SW480 (cell line): ENCODE results near the gene FIZ1.

Experiments
- DNase-seq: peaks from one replicate; pipeline ENCODE4 v3.0.0-alpha.2; 2016; ENCODE audit warnings: low spot score

FIZ1 gene

DNA sequence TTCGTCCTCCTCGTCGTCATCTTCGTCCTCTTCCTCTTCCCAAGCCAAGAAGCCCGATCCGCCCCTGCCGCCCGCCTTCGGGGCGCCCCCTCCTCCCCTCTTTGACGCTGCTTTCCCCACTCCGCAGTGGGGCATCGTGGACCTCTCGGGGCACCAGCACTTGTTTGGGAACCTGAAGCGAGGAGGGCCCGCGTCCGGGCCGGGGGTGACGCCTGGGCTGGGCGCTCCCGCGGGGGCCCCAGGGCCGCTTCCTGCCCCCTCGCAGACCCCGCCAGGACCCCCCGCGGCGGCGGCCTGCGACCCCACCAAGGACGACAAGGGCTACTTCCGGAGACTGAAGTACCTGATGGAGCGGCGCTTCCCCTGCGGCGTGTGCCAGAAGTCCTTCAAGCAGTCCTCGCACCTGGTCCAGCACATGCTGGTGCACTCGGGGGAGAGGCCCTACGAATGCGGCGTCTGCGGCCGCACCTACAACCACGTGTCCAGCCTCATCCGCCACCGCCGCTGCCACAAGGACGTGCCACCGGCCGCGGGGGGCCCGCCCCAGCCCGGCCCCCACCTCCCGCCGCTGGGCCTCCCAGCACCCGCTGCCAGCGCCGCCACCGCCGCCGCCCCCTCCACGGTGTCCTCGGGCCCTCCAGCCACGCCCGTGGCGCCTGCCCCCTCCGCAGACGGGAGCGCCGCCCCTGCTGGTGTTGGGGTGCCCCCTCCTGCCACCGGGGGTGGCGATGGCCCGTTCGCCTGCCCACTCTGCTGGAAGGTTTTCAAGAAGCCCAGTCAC lies 14.8 kb upstream of the FIZ1 start:
- no peak for DNase-seq

DNA sequence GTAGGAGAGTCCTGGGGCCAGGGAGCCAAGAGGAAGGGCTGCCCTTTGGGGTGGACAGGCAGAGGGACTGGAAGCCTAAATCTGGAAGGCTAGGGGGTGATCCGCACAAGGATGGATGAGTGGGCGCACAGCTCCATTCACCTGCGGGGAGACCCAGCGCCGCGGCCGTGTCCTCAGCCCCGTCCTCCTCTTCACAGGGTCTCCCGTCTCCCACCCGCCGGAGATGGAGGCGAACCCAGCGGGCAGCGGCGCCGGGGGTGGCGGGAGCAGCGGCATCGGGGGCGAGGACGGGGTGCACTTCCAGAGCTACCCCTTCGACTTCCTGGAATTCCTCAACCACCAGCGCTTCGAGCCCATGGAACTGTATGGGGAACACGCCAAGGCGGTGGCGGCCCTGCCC lies 14.1 kb upstream of the FIZ1 start:
- DNase-seq, result no peak

DNA sequence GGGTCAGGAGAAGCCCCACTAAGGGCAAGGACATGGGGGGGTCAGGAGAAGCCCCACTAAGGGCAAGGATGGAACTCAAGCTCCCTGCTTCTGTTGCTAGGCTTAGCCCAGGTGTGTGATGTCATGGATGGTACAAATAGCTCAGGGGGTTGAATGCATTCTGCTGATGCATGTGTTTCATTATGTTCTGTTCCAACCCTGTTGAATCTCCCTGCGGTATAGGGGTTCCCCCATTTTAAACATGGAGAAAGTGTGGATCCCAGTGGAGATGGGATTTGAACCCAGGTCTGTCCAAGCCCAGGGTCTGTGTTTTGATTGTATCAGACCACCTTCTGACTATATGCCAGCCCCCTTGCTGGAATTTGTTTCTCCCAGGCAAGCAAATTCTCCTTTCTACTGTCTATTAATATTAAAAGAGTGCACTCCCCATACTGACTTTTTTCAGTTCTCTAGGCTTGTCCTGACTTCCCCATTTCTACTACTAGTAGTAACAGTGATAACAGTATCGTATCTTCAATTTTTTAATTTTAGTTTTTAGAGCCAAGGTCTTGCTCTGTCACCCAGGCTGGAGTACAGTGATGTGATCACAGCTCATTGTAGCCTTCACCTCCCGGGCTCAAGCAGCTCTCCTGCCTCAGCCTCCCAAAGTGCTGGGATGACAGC lies 12.8 kb upstream of the FIZ1 start:
- DNase-seq, result no peak

DNA sequence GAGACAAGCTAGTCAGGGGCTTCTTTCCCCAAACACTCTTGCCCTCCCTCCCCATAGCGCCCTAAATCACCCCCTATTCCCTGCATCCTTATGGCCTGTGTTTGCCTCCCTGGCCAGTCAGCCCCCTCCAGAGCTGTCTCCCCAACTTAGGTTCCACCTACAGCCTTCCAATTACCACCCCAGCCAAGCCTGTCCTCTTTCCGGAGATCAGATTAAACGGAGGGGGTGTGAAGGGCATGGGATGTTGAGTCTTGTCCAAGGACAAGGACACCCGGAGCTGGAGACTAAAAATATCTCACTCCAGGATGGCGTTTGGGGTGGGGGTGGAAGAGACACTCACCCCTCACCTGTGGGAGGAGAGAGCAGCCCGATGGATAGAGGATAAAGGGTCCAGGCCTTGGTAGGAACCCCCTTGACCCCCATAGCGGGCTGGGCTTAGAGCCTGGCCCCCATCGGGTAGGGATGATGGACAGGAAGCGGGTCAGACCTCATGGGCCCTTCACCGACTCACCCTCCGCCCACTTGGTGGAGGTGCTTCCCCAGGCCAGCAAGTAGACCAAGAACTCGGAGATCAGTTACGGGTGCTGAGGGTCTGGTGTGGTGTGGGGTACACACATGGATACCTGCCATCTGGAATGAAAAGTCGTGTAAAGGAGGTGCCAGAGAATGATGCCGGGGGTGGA lies 12.1 kb upstream of the FIZ1 start:
- DNase-seq, result no peak

DNA sequence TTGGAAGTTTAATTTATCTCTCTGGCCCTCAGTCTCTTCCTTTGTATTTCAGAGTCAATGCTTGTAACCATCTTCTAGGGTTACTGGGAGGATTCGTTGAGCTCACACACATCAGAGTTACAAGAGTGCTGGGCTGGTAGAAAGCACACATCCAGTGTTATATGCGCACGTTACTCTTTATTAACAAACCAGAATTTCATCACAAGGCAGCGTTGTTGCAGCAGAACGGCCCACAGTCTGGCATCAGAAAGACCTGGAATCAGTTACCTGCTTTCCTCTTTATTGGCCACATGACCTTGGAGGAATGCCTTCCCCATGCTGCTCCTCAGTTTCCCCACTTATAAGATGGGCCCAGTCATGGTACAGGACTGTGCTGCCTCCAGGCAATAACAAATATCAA lies 10.0 kb upstream of the FIZ1 start:
- DNase-seq, result no peak

DNA sequence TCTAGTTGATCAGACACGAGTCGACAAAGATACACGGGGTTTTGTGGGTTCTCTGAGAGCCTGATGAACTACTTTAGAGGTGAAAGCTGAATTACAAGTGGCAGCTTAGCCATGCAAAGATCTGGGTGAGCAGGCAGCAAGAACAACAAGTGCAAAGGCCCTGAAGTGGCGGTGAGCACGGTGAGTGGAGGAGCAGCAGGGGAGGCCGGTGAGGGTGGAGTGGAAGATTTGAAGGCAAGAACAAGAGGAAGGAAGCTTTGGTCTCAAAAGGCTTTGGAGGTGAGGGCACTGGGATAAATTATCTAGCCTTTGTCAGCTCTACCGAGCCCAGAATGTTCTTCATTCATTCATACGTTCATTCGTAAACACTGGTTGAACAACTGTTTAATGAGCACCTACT lies 7.5 kb upstream of the FIZ1 start:
- DNase-seq, result no peak

DNA sequence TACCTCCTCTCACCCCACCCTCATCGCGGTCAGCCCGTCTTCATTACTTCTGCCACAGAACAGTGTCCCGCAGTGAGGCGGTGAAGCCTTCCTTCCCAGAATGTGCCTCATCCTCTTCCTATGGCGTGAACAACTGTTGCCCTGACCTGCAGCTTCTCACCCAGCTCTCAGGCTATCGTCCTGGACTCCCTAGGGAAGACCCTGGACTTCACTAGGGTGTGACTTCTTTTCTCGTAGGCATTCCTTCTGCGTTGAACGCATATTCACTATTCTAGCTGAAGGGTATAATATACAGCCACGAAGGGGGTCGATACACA lies 7.1 kb upstream of the FIZ1 start:
- DNase-seq, result no peak

DNA sequence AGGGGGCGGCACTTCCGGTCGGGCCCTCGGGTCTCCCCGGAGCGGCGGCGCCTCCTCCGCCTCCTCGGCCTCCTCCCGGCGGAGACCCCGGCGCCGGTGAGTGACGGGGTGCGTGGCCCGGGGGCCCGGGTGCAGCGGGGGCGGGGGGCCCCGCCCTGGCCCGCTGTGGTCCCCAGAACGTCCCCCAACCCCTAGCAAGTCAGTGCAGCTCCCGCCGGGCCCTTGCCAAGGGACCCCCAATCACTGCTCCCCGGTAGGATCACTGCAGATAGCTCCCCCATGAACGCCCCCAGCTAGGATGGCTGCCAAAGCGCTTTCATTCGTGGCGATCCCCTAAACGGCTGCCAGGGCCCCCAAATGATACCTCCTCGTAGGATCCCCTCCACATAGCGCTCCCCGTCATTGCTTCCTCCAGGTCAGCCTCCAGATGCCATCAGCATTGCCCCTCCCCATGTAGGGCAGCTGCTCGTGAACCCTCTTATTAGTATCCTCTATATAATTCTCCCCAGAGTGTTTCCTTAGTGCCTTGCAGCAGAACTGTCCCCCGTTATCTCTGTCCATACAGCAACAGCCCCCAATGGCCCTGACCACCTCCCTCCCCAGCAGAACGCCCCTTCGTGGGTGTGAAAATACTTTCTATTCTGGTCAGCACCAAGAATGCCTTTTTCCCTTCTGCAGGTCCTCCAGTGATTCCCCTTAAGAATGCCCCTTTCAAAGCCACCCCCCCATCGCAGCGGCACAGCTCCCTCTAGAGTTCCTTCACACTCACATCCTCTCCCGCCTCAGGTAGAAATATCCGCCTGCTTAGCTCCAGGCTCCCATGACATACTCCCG lies 6.5 kb upstream of the FIZ1 start, which contains the start of gene ZNF865:
TSS of gene ZNF865 (plus strand) at position 11 of the 834 bp plus-strand sequence. CDS start 7,972 bp downstream, outside the sequence.
- DNase-seq, result peak; percentile 93

DNA sequence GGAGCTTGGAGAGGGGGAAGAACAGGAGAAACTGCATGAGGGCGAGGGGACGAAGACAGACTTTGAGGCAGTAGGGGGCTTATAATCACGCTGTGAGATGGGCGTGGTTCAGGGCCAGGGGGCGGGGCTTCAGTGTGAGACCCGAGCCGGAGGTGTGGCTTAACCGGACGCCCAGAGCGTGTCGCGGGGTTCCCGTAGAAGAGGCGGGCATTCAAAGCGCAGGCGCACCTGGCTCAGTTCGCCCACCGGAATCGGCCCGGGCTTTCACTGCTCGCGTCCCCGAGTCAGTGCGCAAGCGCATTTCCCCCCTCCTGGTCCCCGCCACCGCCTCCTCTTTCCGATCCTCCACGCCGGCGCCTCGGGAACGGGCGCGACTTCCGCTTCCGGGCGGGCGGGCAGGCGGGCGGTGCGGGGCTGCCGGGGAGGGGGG lies 5.9 kb upstream of the FIZ1 start:
- DNase-seq, result peak; percentile 99

DNA sequence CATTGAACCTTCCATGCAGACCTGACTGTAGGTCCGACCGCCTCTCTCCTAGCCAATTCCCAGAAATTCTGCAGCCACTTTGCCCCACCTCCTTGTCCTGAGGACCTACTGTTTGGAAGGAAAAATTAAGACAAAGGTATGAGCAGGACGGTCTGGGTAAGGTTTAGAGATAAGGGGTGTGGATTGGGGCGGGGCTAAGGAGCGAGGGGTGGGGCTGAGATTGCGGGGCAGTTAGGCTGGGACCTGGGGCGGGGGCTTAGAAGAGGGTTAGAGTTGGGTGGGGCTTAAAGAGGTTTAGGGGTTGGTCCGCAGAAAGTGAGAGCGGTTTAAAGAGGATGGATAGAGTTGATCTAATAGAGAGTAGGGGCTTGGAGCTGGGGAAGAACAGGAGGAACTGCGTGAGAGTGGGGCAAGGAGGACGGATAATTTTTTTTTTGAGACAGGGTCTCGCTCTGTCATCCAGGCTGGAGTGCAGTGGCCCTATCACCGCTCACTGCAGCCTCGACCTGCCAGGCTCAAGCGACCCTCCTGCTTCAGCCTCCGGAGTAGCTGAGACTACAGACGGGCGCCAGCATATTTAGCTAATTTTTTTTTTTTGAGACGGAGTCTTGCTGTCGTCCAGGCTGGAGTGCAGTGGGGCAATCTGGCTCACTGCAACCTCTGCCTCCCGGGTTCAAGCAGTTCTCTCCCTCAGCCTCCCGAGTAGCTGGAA lies 4.4 kb upstream of the FIZ1 start:
- DNase-seq, result no peak

DNA sequence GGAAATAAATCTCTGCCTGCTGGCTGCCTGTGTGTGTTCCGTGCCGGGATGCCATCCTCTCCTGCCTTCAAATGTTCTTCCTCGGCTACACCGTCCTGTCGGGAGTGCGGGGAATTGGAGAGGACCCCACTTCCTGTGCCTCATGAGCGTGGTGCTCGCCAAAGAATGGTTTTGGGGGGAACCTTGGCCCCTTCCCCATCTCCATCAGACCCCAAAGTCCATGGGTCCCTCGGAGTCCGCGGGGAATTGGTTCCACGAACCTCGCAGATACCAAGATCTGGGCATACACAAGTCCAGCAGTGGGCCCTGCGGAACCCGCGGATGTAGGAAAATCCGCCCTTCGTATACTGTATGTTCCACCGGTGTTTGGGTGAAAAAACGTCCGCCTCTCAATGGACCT lies 3.8 kb upstream of the FIZ1 start:
- no peak for DNase-seq

DNA sequence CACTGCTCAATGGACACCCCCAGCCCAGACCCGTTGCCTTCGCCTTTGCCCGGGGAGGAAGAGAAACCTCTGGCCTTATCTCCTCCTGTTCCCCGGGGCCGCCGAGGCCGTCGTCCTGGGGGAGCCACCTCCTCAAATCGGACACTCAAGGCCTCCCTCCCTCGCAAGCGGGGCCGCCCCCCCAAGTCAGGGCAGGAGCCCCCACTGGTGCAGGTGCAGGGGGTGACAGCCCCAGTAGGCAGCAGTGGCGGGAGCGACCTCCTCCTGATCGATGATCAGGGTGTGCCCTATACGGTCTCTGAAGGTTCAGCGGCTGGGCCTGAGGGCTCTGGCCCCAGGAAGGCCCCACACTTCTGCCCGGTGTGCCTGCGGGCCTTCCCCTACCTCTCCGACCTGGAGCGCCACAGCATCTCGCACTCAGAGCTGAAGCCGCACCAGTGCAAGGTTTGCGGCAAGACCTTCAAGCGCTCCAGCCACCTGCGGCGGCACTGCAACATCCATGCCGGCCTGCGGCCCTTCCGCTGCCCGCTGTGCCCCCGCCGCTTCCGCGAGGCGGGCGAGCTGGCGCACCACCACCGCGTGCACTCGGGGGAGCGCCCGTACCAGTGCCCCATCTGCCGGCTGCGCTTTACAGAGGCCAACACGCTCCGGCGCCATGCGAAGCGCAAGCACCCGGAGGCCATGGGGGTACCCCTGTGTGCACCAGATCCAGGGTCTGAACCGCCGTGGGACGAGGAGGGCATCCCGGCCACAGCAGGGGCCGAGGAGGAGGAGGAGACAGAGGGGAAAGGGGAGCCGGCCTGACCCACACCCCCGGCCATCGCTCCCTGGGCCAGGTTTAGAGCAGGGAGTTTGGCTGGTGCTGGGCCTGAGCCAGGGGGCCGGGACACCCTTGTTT lies 3.0 kb upstream of the FIZ1 start:
- DNase-seq, result no peak

DNA sequence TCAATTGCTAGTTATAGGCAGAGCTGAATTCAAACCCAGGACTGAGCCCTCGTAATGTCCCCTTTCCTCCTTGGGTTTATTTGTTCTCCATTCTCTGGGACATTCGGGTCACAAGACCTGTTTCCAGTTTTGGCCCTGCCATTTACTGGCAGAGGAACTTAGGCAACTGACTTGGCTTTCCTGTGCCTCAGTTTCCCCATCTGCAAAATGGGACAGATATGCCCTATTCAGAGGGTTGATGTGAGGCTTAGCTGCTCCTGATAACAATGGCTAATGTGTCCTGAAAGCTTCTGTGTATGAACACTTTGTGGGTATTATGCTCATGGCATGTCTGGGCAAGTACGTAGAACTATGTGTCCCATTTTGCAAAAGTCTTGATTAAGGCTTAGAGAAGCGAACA lies 1.8 kb upstream of the FIZ1 start:
- no peak for DNase-seq

DNA sequence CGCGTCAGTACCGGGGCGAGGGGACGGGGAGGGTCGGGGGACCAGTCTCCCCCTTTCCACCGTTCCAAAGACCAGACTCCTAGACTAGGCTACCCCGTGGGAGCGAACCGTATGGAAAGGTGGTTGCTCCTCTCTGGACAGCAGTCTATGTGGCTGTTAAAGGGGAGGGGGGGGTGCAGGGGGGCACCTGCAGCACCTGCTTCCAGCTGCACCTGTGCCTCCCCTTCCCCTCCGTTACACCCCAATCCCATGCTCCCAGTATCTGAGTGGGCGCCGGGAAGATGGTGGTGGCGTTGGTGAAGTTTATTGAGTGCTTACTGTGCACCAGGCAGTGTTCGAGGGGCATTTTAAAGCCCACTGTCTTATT lies 1.3 kb upstream of the FIZ1 start:
- DNase-seq, result no peak

DNA sequence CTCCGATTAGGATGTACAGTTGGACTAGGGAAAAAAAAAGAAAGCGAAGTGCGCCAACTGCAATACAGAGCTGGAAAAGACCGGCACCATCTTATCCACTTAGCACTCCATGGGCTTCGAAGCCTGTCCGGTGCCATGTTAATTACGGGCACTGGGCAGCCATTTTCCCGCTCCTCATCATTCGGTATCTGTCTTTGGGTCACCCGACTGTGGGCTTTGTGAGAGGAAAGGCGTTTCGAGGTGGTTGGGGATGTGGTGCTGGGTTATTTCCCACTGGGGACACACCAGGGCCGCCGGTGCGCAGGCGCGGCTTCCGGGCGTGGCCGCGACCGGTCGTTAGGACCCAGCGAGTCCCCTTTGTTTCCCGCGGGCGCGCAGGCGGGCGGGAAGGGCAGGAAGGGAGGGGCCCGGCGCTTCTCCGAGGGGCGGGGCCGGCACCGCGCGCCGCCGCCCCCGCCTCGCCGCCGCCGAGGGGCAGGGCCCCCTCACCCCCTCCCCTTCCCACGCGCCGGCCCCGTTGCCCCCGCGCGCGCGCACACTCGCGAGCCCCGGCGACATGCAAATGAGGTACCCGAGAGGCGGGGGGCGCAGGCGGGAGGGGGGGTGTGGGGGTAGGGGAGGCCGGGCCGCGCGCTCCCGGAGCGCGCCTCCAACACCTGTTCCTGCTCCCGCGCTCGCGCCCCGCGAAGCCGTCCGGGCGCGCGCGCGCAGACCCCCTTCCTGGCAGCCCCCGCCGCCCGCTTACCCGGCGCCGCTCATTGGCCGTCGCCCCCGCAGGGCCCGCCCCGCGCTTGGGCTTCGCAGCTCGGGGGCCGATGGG lies 735 bp upstream of the FIZ1 start, which contains the start of gene ZNF524:
TSS of gene ZNF524 (plus strand) at position 447 of the 820 bp plus-strand sequence. CDS start 1,825 bp downstream, outside the sequence.
- DNase-seq, result peak; percentile 94

DNA sequence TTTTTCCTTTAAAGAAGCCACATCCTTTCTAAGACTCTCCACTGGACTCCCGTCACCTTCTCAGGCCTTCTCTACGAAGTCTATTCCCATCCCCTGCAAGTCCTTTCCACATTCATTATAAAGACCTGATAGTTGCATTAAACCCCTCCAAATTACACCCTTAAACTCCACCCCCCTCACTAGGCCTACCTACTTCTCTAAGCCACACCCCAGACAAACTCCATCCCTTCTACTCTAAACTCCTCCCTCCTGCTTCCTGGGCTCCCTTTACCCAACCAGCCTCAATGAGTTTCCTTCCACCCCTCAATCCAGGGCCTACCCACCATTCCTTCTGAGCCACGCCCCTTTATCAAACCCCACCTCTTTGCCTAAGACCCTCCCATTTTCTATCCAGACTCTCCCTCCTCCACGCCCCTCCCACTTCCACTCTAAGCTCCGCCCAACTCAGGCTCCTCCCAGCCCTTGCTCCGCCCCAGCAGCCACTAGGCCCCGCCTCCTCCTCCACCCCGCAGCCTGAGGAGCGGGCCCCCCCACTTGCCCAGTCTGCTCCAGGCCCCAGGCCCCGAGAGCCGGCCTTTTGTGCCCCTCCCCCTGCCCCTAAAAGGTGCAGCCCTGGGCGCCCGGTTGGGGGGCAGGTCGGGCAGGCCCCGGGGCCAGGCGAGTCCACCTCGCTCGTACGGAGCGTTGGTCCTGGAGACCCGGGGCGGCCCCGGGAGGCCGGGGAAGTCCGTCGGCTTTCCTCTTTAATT lies 424 bp downstream of the FIZ1 start:
- DNase-seq, result peak; percentile 97

DNA sequence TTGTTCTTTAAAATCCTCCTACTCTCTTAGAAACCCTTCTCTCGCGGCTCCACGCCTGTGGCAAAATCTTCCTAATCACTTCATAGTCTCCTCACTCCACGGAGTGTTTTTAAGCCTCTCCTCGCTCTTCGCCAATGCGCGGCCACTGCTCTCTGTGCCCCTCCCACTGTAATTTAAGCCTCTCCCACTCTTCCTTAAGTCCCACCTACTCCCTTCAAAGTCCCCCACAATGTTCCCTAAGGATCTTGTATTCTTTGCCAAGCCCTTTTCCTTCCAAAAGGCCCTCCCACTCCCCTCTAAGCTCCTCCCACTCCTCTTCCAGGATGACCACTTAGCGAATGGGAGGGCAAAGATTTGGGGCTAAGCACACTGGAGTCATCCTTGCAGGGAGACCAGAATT lies 1.3 kb downstream of the FIZ1 start:
- no peak for DNase-seq

DNA sequence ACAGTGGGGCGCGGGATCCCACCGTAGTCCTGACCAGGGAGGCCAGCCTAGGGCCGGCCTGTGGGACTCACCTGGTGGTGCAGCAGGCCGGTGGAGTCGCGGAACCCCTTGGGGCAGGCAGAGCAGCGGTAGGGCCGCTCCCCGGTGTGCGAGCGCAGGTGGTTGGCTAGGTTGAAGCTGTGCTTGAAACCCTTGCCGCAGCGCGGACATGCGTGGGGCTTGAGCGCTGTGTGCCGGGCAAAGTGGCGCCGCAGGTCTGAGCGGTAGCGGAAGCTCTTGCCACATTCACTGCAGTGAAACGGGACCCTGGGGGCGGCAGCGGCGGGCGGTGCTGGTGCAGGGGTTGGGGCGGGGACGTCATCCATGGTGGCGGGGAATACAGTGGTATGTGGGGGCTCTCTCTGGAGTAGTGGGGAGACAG lies 1.8 kb downstream of the FIZ1 start:
- DNase-seq, result no peak

DNA sequence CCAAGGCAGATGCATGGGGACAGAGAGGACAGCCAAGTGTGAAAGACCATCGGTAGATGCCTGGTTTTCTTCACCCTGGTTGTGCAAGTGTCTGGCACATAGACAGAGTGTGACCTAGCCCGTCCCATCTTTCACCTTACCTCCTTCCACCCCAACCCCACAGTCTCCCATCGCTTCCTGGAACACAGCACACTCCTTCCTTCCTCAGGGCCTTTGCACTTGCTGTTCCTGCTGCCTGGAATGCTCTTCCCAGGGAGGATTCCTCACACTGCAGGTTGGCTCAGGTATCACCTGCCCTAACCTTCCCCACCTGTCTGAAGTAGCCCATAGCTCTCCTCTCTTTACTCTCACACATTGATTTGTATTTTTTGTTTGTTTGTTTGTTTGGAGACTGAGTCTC lies 3.0 kb downstream of the FIZ1 start:
- DNase-seq, result no peak
